OCI-LY3 (cell line): ENCODE results near the gene RGS14.
"Not testable (repeated sequence)": the region's sequence is repeated elsewhere in the genome, so short reads cannot be mapped to it uniquely, and the experiment has no call there.

Source experiments
- H2AFZ ChIP-seq: fragments of 200-600, 300-600 bp; shearing (Covaris generic); 2 replicates; pipeline ENCODE4 v1.6.0; 2014; ENCODE audit warnings: antibody characterized with exemption, low read depth, low read length
- H3K27ac ChIP-seq: fragments of 200-600, 300-600 bp; sonication (generic); 2 replicates; pipeline ENCODE4 v1.5.1; 2014; ENCODE audit warnings: mild to moderate bottlenecking, low read length, moderate library complexity, mixed read lengths
- H3K27me3 ChIP-seq: fragments of 200-600, 300-600 bp; sonication (generic); 2 replicates; pipeline ENCODE4 v1.6.1; 2014; ENCODE audit warnings: low read depth, low read length, mixed read lengths
- H3K36me3 ChIP-seq: fragments of 200-600, 300-600 bp; sonication (generic); replicated peaks from 2 replicates; pipeline ENCODE3; 2014; ENCODE audit warnings: low read depth, low read length, mixed read lengths
- H3K4me1 ChIP-seq: fragments of 300-600, 200-600 bp; sonication (generic); 2 replicates; pipeline ENCODE4 v1.6.1; 2014; ENCODE audit warnings: low read length, mixed read lengths
- H3K4me2 ChIP-seq: fragments of 200-600, 300-600 bp; sonication (generic); 2 replicates; pipeline ENCODE4 v1.6.1; 2014; ENCODE audit warnings: low read length, mixed read lengths
- H3K4me3 ChIP-seq: fragments of 300-600, 200-600 bp; sonication (generic); 2 replicates; pipeline ENCODE4 v1.5.1; 2014; ENCODE audit warnings: antibody characterized with exemption, mild to moderate bottlenecking, low read length, moderate library complexity
- H3K79me2 ChIP-seq: fragments of 300-600, 200-600 bp; shearing (Covaris generic); 2 replicates; pipeline ENCODE4 v1.6.1; 2014; ENCODE audit warnings: mild to moderate bottlenecking, low read length, mixed read lengths
- H3K9ac ChIP-seq: fragments of 300-600, 200-600 bp; shearing (Covaris generic); 2 replicates; pipeline ENCODE4 v1.6.0; 2014; ENCODE audit warnings: mild to moderate bottlenecking, low read length, moderate library complexity
- H3K9me3 ChIP-seq: fragments of 200-600, 300-600 bp; shearing (Covaris generic); 2 replicates; pipeline ENCODE4 v1.6.1; 2014; ENCODE audit warnings: low read length, mixed read lengths; ENCODE audit not compliant: insufficient read depth
- H4K20me1 ChIP-seq: fragments of 200-600, 300-600 bp; sonication (generic); 2 replicates; pipeline ENCODE4 v1.6.1; 2016; ENCODE audit warnings: low read length, mixed read lengths; ENCODE audit not compliant: insufficient read depth
- CTCF ChIP-seq: fragments of 200-600, 300-600 bp; sonication (generic); IDR thresholded peaks from 2 replicates; pipeline ENCODE4 v1.5.1; 2014; ENCODE audit warnings: antibody characterized with exemption, low read length, low read depth
- EZH2phosphoT487 ChIP-seq: fragments of 200-600 bp; shearing (Covaris generic); IDR thresholded peaks from 2 replicates; pipeline ENCODE4 v1.6.1; 2018; ENCODE audit warnings: antibody characterized with exemption, mixed run types, low read depth

RGS14 gene

GRCh38 chr5:177357146-177357458 lies 622 bp upstream of the RGS14 start:
- H3K27me3 ChIP-seq, result no peaks in the 10 kb centered on the region
- peak overlapping the region; percentile 85 for H2AFZ ChIP-seq
- peaks cover 9% of the 10 kb centered on the region; the same call in 1 of the 2 replicates for H3K79me2 ChIP-seq
- H3K4me3 ChIP-seq, result peak overlapping the region; percentile 91
- no peaks in the 10 kb centered on the region for H3K9me3 ChIP-seq
- H3K36me3 ChIP-seq, result no peaks in the 10 kb centered on the region
- H3K27ac ChIP-seq, result no peak overlapping the region
- H3K9ac ChIP-seq, result peak overlapping the region; percentile 75; the same call in 1 of the 2 replicates
- no peak for TF ChIP-seq EZH2phosphoT487
- H4K20me1 ChIP-seq, result no peaks in the 10 kb centered on the region
- H3K4me1 ChIP-seq, result peaks cover 27% of the 10 kb centered on the region
- H3K4me2 ChIP-seq, result peak overlapping the region; percentile 98

GRCh38 chr5:177358370-177358819 lies 671 bp downstream of the RGS14 start:
- Histone ChIP-seq H3K4me2 (peak overlapping the region; percentile 98), H4K20me1 (no peaks in the 10 kb centered on the region), H2AFZ (no peak overlapping the region), H3K4me1 (peaks cover 36% of the 10 kb centered on the region), H3K79me2 (peaks cover 9% of the 10 kb centered on the region; the same call in 1 of the 2 replicates), H3K27me3 (no peaks in the 10 kb centered on the region), H3K9ac (peak overlapping the region; percentile 75), H3K4me3 (peak overlapping the region; percentile 91), H3K36me3 (no peaks in the 10 kb centered on the region), H3K9me3 (no peaks in the 10 kb centered on the region), H3K27ac (peak overlapping the region; percentile 53)
- no peak for TF ChIP-seq EZH2phosphoT487

- no peak overlapping the region for H3K4me2 ChIP-seq
Observed at GRCh38 chr5:177359451-177359851, 1.7 kb downstream of the RGS14 start.

GRCh38 chr5:177359860-177360259 lies 2.1 kb downstream of the RGS14 start:
- H4K20me1 ChIP-seq, result peaks cover 2% of the 10 kb centered on the region; the same call in 1 of the 2 replicates
- H3K9ac ChIP-seq, result no peak overlapping the region
- no peaks in the 10 kb centered on the region for H3K27me3 ChIP-seq
- H3K27ac ChIP-seq, result no peak overlapping the region
- peaks cover 50% of the 10 kb centered on the region for H3K4me1 ChIP-seq
- no peak for TF ChIP-seq CTCF
- no peak for TF ChIP-seq EZH2phosphoT487
- no peak overlapping the region for H3K4me3 ChIP-seq
- H3K79me2 ChIP-seq, result peaks cover 9% of the 10 kb centered on the region; the same call in 1 of the 2 replicates
- H3K4me2 ChIP-seq, result no peak overlapping the region
- H3K36me3 ChIP-seq, result no peaks in the 10 kb centered on the region
- no peaks in the 10 kb centered on the region for H3K9me3 ChIP-seq
- no peak overlapping the region for H2AFZ ChIP-seq

More at GRCh38 chr5:177359451-177359851, 1.7 kb downstream of the RGS14 start:
- no peaks in the 10 kb centered on the region for H3K36me3 ChIP-seq
- no peak overlapping the region for H3K27ac ChIP-seq
- H4K20me1 ChIP-seq, result no peaks in the 10 kb centered on the region
- H3K79me2 ChIP-seq, result peaks cover 9% of the 10 kb centered on the region; the same call in 1 of the 2 replicates
- H3K4me1 ChIP-seq, result peaks cover 46% of the 10 kb centered on the region
- no peaks in the 10 kb centered on the region for H3K9me3 ChIP-seq
- H3K9ac ChIP-seq, result no peak overlapping the region
- no peak overlapping the region for H3K4me3 ChIP-seq
- TF ChIP-seq EZH2phosphoT487 (no peak), CTCF (no peak)
- no peak overlapping the region for H2AFZ ChIP-seq
- no peaks in the 10 kb centered on the region for H3K27me3 ChIP-seq

- not testable (repeated sequence) for H3K9me3 ChIP-seq, H3K4me3 ChIP-seq, H3K9ac ChIP-seq, H3K79me2 ChIP-seq, H4K20me1 ChIP-seq, H2AFZ ChIP-seq, H3K36me3 ChIP-seq, H3K27ac ChIP-seq, H3K4me2 ChIP-seq, H3K27me3 ChIP-seq
- peaks cover 59% of the 10 kb centered on the region for H3K4me1 ChIP-seq
Observed at GRCh38 chr5:177360740-177361139, 3.0 kb downstream of the RGS14 start.
